IPS-15b (cell line): ENCODE results near the gene PAX8.
A peak's percentile ranks its signal among the peaks of the same experiment; 100 is the strongest.
"Not testable (repeated sequence)": the region's sequence is repeated elsewhere in the genome, so short reads cannot be mapped to it uniquely, and the experiment has no call there.

Source experiments
- H3K27me3 ChIP-seq: one replicate; pipeline ENCODE4 v1.6.1; 2013; ENCODE audit warnings: low read length; ENCODE audit not compliant: control insufficient read depth, insufficient read depth
- H3K36me3 ChIP-seq: one replicate; pipeline ENCODE4 v1.6.1; 2013; ENCODE audit warnings: low read length; ENCODE audit not compliant: control insufficient read depth, insufficient read depth
- H3K4me1 ChIP-seq: one replicate; pipeline ENCODE4 v1.6.1; 2013; ENCODE audit warnings: mild to moderate bottlenecking, low read length; ENCODE audit not compliant: control insufficient read depth, insufficient read depth
- H3K4me3 ChIP-seq: one replicate; pipeline ENCODE4 v1.5.1; 2013; ENCODE audit warnings: low read depth, low read length
- H3K9ac ChIP-seq: one replicate; pipeline ENCODE4 v1.6.1; 2013; ENCODE audit warnings: low read depth, mild to moderate bottlenecking, low read length
- H3K9me3 ChIP-seq: one replicate; pipeline ENCODE4 v1.6.1; 2013; ENCODE audit warnings: mild to moderate bottlenecking, low read length; ENCODE audit not compliant: control insufficient read depth, insufficient read depth

Gene PAX8

GRCh38 chr2:113288117-113288673 lies 9.5 kb upstream of the PAX8 start:
- H3K36me3 ChIP-seq, H3K9me3 ChIP-seq, H3K4me3 ChIP-seq, H3K4me1 ChIP-seq, H3K9ac ChIP-seq: not testable (repeated sequence)
- peaks cover 69% of the 10 kb centered on the region for H3K27me3 ChIP-seq

GRCh38 chr2:113285816-113286215 lies 7.1 kb upstream of the PAX8 start:
- Histone ChIP-seq H3K4me3 (no peak overlapping the region), H3K27me3 (peaks cover 69% of the 10 kb centered on the region), H3K9me3 (no peaks in the 10 kb centered on the region), H3K9ac (no peak overlapping the region), H3K4me1 (no peaks in the 10 kb centered on the region), H3K36me3 (no peaks in the 10 kb centered on the region)

- peaks cover 70% of the 10 kb centered on the region for H3K27me3 ChIP-seq
- not testable (repeated sequence) for H3K4me1 ChIP-seq
Measured at GRCh38 chr2:113284999-113285398, 6.3 kb upstream of the PAX8 start.

GRCh38 chr2:113284476-113284875 lies 5.8 kb upstream of the PAX8 start:
- Histone ChIP-seq H3K9ac (no peak overlapping the region), H3K4me1 (no peaks in the 10 kb centered on the region), H3K36me3 (no peaks in the 10 kb centered on the region), H3K27me3 (peaks cover 70% of the 10 kb centered on the region), H3K9me3 (no peaks in the 10 kb centered on the region), H3K4me3 (no peak overlapping the region)

More at GRCh38 chr2:113284999-113285398, 6.3 kb upstream of the PAX8 start:
- not testable (repeated sequence) for H3K36me3 ChIP-seq, H3K9ac ChIP-seq, H3K4me3 ChIP-seq, H3K9me3 ChIP-seq

GRCh38 chr2:113283704-113284284 lies 5.1 kb upstream of the PAX8 start:
- no peak overlapping the region for H3K9ac ChIP-seq
- H3K4me3 ChIP-seq: no peak overlapping the region

GRCh38 chr2:113282747-113283533 lies 4.2 kb upstream of the PAX8 start:
- Histone ChIP-seq H3K36me3 (no peaks in the 10 kb centered on the region), H3K9me3 (no peaks in the 10 kb centered on the region), H3K9ac (no peak overlapping the region), H3K4me3 (no peak overlapping the region), H3K4me1 (no peaks in the 10 kb centered on the region), H3K27me3 (peaks cover 75% of the 10 kb centered on the region)

More at GRCh38 chr2:113283704-113284284, 5.1 kb upstream of the PAX8 start:
- Histone ChIP-seq H3K36me3 (no peaks in the 10 kb centered on the region), H3K9me3 (no peaks in the 10 kb centered on the region), H3K4me1 (no peaks in the 10 kb centered on the region), H3K27me3 (peaks cover 70% of the 10 kb centered on the region)

GRCh38 chr2:113281910-113282746 lies 3.4 kb upstream of the PAX8 start:
- H3K27me3 ChIP-seq: peaks cover 76% of the 10 kb centered on the region
- no peaks in the 10 kb centered on the region for H3K9me3 ChIP-seq
- no peaks in the 10 kb centered on the region for H3K36me3 ChIP-seq
- H3K4me3 ChIP-seq: no peak overlapping the region
- no peak overlapping the region for H3K9ac ChIP-seq
- no peaks in the 10 kb centered on the region for H3K4me1 ChIP-seq

- H3K27me3 ChIP-seq: peaks cover 98% of the 10 kb centered on the region
Measured at GRCh38 chr2:113278073-113278741, 514 bp downstream of the PAX8 start.

GRCh38 chr2:113277474-113278072 lies 1.1 kb downstream of the PAX8 start:
- Histone ChIP-seq H3K9ac (no peak overlapping the region), H3K27me3 (peaks cover 100% of the 10 kb centered on the region), H3K9me3 (no peaks in the 10 kb centered on the region), H3K36me3 (no peaks in the 10 kb centered on the region), H3K4me1 (peaks cover 4% of the 10 kb centered on the region), H3K4me3 (peak overlapping the region; percentile 59)

More at GRCh38 chr2:113278073-113278741, 514 bp downstream of the PAX8 start:
- Histone ChIP-seq H3K9me3 (no peaks in the 10 kb centered on the region), H3K9ac (no peak overlapping the region), H3K4me1 (peaks cover 4% of the 10 kb centered on the region), H3K36me3 (no peaks in the 10 kb centered on the region), H3K4me3 (peak overlapping the region; percentile 59)

GRCh38 chr2:113276761-113277425 lies 1.8 kb downstream of the PAX8 start:
- Histone ChIP-seq H3K9ac (no peak overlapping the region), H3K27me3 (peaks cover 100% of the 10 kb centered on the region), H3K9me3 (no peaks in the 10 kb centered on the region), H3K4me3 (peak overlapping the region; percentile 59), H3K36me3 (no peaks in the 10 kb centered on the region), H3K4me1 (peaks cover 4% of the 10 kb centered on the region)
